HFF-Myc (cell line): ENCODE results near the gene TPRN.

Experiments
- DNase-seq: peaks from one replicate; pipeline ENCODE4 v3.0.0-alpha.2; 2011; ENCODE audit warnings: low read depth; ENCODE audit errors: extremely low read depth
- H3K4me3 ChIP-seq: replicated peaks from 2 replicates; pipeline ENCODE4 v1.5.1; 2011; ENCODE audit warnings: low read depth, mild to moderate bottlenecking, control low read depth, low read length
- TF ChIP-seq, protein P1 (sequence below): IDR thresholded peaks from 2 replicates; pipeline ENCODE4 v1.5.1; 2012; ENCODE audit warnings: mild to moderate bottlenecking, low read depth, low read length, control low read depth; ENCODE audit errors: missing control alignments

The TPRN gene

DNA sequence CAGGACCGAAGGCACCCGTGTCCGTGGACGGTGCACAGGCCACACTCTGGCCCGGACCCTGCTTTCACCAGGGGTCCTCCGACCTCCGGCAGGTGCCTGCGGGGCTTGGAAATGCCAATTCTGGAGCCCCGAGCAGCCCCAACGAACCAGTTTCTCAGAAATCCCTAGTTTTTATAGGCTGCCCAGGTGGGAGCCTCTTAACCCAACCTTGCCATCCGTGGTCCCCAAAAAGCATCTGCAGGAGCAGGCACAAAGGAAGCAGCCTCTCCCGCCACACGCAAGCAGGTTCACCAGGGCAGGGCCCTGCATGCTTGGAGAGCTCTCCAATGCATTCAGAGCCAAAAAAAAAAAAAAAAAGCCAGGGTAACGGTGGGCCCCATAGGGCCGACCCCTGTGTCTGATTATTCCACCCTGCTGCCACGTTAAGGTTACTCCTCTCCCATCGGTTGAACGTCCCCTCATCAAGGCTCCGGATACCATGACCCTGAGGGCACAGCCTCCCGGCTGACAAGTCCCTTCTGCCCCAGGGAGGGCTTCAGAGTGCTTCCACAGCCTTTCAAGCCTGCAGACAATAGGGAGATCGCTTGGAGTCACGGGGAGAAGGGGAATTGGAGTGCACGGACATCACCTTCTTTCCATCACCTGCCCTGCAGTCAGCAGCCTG lies 796 bp upstream of the TPRN start:
- TF ChIP-seq, protein P1, sequence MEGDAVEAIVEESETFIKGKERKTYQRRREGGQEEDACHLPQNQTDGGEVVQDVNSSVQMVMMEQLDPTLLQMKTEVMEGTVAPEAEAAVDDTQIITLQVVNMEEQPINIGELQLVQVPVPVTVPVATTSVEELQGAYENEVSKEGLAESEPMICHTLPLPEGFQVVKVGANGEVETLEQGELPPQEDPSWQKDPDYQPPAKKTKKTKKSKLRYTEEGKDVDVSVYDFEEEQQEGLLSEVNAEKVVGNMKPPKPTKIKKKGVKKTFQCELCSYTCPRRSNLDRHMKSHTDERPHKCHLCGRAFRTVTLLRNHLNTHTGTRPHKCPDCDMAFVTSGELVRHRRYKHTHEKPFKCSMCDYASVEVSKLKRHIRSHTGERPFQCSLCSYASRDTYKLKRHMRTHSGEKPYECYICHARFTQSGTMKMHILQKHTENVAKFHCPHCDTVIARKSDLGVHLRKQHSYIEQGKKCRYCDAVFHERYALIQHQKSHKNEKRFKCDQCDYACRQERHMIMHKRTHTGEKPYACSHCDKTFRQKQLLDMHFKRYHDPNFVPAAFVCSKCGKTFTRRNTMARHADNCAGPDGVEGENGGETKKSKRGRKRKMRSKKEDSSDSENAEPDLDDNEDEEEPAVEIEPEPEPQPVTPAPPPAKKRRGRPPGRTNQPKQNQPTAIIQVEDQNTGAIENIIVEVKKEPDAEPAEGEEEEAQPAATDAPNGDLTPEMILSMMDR = no peak
- no peak for DNase-seq
- peak overlapping the region; percentile 53 for H3K4me3 ChIP-seq

DNA sequence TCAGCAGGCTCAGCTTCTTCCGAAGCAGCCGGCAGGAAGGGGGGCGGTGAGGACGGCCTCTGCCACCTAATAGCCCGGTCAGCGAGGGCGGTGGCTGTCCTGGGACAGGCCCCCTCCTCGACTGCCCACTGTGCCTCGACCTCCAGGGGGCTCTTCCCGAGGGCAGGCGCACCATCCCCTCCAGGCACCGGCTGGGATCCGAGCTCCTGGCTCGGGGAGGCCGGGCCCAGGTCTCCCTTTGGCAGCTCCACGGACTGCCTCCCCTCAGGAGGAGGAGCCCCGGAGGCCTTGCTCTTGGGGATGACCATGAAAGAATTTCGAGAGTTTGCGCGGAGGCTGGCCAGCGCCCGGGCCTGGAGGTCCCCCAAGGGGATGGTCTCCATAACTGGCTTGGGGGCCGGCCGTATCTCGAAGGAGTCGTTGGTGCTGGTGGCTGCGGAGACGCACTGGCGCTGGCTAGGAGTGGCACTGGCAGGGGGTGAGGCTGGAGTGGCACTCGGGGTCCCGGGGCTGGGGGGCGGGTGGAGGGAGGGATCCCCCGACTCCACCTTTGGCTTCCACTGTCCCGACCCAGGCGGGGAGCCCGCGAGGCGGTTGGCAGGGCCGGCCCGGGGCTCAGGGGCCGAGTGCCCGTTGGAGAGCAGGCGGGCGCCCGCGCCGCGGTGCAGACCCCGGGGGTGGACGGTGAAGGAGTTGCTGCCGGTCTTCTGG lies 975 bp downstream of the TPRN start:
- TF ChIP-seq, protein P1 = no peak
- H3K4me3 ChIP-seq = peak overlapping the region; percentile 46
- DNase-seq = no peak

DNA sequence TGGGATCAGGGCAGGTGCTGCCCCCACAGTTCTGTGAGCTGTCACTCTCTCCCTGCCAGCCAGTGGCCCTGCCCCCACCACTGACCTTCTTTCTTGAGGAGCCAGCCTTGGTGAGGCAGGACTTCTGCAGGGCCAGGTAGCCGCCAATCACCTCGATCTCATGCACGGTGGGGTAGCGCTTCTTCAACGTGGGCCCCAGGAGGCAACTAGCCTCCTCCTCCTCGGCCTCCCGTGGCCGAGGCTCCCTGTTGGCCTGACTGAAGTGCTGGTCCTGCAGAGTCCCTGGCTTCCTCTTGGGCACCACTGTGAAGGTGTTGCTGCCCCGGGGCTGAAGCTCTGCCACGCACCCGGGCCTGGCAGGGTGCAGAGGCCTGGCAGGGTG lies 1.6 kb downstream of the TPRN start:
- DNase-seq = no peak
- H3K4me3 ChIP-seq = peak overlapping the region; percentile 46

DNA sequence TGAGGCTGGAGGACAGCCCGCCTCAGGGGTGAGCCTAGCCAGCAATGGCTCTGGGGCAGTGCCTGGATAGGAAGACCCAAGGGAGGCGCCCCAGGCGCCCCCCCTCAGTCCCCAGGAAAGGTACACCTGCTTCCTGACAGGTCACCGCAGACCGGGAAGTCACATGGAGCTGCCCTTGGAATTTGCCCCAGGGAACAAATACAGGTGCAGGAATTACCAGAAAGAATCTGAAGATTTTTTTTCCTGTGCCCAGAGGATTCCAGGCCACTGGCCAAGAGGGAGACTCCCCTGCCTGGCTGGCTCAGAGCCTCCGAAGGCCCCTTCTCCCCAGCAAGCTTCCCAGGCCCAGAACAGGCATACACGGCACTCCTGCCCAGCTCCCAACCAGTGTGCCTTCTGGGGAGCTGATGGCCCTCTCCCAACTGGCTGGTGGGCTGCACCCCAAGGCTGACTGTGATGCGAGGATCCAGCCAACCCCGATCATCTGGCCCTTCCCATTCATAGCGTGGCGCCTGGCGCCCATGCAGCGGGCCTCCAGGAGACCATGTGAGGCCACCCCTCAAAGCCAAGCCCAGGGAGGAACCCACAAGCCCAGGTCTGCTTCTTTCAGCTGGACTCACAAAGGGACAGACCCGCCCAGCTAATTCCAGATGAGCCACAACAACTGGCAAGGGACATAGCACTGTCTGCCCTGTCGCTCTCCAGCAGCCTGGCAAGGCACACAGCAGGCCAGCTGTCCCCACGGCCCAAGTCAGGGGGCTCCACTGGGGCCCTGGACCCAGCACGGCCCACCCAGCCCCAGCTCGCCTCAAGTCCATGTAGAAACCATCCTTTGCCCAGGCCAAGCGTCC lies 2.3 kb downstream of the TPRN start:
- no peak for DNase-seq
- peak overlapping the region; percentile 46; the same call in 1 of the 2 replicates for H3K4me3 ChIP-seq
- TF ChIP-seq, protein P1 = no peak

More for the DNA sequence above, 1.6 kb downstream of the TPRN start:
- TF ChIP-seq, protein P1 = no peak

DNA sequence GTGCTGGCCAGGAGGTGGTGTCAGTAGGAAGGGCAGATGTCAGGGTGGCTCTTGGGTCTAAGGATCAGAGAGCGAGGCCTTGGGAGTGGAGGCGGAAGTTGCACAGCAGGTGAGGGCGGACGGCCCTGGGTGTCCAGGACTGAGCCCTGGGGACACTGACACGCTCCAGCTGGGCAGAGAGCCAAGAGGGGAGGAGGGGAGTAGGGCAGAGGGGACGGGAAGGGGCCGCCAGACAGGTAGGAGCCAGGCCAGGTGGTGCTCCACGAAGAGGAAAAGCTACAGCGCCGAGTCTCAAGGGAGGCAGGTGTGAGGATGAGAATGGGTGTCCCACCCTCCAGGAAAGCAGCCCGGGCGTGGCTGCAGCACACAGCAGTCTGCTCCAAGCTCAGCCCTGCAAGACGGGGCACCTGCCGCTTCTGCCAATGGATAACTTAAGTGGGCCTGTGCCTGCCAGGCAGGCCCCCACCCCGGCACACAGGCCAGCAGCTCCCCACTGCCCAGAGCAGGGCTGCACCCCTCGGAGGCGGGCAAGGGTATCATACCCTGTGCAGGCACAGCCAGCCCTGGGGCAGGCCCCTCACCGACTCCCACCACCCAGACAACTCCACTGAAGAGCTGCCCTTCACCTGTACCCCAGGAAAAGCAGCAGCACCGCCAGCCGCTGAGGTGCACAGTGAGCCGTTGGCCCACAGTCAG lies 4.9 kb downstream of the TPRN start:
- TF ChIP-seq, protein P1 = no peak
- no peak overlapping the region for H3K4me3 ChIP-seq
- no peak for DNase-seq

DNA sequence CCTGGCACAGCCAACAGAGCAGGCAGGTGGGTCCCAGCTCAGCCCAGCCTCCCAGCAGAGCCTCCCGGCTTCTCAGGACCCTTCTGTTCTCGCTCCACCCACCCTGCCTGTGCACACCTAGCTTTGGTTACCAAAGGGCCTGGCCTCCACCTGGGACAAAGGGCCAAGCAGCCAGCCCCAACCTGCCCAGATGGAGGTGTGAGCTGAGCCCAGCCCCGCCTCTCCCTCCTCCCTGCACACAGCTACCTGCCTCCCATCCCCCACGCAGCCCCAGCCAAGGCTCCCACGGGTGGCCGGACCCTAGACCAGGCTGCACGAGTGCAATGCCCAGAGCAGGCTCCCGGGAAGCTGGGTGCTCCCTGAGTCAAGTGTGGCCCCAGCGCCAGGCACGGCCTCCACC lies 5.6 kb downstream of the TPRN start:
- no peak for DNase-seq
- no peak overlapping the region for H3K4me3 ChIP-seq
- TF ChIP-seq, protein P1 = no peak
